GM21786 (cell line): ENCODE results near the gene PLA2G5.

Experiments used
- ATAC-seq: cut with Tn5 transposase; IDR thresholded peaks from one replicate; pipeline ENCODE4 v1.9.1; 2021; ENCODE audit not compliant: unreplicated experiment

The PLA2G5 gene

DNA sequence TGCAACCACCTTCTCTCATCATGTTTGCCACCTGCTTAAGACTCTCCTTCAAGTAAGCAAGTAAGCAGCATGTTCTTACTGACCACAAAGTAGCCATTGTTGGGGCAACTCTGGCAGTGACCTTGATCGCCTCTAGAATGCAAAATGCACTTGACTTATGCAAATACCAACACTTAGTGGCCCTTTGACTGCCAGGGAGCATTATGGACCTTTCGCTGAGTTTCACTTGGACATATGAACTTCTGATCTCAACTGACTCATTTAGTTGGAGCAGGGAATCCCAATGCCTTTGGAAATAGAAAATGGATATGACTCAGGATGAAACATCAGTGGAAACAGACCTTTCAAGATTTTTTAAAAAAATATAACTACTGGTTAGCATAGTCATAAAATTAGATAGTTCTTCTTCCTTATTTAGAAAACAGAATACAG is 6.1 kb upstream of the PLA2G5 start:
- ATAC-seq = no peak

DNA sequence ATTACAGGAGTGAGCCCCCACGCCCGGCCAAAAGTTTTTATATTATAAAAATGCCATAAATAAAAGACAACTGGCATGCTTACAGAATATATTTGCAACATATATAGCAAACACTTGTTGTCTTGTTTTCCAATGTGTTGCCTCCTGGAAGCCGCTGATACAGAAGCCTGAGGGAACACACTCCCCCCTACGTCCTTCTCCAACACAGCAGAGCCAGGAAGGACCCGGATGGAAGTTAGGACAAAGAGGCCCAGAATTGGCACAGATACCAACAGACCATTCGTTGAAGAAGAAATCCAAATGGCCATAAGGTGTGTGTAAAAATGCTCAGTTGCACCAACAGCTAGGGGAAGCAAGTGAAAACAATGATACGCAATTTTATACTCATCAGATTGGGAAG is 1.3 kb upstream of the PLA2G5 start:
- no peak for ATAC-seq

DNA sequence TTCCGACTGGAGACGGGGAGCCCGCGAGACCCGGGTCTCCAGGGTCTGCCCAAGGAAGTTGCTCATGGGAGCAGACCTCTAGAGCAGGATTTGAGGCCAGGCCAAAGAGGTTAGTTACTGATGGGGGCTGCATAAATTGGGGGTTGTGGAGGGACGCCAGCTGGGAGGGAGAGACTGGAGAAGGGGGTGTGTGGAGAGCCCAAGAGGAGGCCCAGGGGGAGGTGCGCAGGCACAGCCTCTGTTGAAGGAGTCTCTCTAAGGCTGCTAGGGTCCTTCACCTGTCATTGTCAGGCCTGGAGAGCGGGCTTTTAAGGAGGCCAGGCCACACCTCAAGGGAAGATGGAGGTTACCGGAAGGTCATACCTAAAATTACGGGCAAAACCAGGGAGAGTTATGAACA is 363 bp downstream of the PLA2G5 start:
- ATAC-seq = no peak

DNA sequence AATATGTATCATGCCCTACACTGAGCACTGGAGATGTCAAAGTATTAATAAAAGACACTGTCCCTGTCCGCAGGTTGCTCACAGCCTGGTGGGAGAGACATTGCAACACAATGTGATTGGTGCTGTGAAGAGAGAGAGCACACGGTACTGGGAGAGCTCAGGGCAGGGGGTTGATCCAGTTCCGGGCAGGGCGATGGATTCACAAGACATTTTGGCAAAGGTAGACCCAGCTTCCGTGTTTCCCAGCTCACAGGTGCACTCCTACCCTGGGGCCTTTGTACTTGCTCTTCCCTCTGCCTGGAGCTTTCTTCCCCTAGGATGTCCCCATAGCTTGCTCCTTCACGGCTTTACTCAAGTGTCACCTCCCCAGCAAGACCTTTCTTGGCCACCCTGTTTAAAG is 1.4 kb downstream of the PLA2G5 start:
- ATAC-seq = no peak

DNA sequence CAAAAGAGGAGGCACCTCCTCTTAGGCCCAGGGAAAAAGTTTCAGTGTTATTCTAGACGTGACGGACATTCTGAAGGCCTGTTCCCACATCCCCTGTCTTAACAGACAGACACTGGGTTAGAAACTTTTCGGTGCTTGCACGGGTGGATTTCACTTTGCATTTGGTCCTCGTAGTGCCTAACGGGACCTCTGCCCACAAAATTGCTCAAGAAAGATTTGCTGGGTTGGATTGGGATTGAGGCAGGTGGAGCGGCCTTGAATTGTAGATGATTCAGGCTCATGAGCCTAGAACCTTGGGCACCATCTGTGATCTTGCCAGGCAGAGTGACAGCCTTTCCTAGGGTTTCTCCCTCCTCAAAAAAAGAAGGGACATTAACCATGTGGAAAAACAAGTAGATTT is 2.8 kb downstream of the PLA2G5 start:
- ATAC-seq = no peak

DNA sequence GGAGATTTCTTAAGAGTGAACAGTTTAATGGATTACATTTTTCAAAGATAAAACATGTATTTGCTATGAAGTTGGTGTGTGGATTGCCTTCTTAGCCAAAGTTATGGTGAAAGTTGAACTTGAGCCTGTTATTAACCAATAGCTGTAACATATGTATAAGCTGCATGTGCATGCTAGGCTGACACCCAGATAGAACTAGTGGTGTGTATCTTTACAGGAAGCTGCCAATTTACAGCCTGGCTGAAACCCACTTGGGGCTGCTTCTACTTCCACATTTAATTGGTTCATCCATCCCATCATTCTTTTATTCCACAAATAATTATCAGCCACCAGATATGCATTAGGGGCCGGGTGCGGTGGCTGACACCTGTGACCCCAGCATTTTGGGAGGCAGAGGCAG is 3.3 kb downstream of the PLA2G5 start:
- no peak for ATAC-seq

DNA sequence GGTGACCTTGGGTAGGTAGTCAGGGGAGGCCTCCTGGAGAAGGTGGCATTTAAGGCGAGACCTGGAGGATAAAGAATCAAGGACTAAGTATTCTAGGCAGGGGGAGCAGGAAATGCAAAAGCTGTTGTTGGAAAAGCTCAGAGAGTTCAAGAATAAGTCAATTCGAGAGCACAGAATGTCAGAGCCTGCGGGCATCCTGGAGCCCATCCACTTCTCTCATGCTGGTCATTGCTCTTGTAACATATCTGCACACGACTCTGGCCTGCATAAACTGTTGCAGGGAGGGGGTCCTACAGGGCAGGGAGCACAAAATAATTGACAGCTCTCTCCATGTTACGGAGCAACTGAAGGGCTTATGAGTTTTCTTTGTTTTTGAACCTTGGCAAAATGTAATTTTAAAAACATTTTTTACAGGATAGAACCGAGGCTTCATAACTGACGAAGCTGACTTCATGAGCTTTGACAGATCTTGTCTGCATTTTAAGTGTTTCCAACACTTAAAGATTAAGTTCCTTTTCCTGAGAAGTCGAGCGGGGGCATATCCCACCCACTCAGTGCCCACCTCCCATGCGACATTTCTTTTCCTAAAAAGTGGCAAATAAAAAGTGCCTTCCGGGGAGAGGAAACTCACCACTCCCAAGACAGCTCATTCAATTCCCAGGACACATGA is 4.2 kb downstream of the PLA2G5 start:
- no peak for ATAC-seq

DNA sequence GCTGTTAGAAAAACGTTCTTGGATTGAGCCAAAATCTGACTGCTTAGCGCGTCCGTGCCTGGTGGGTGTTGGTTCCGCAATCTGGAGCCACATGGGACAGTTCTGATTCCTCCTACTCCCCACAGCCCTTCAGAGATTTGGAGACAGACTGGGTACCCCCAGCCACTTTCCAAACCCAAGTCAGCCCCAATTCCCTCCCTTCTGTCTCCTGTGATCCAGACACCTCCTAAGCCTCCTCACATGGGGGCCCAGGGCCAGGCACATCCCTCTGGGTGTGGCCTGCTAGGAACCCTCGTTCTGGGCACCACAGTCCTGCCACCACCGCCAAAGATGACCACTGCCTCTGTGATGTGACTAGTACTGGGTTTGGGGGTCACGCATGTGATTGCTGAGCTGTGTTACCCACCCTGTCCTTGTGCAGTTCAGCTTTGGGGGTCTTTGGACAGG is 4.8 kb downstream of the PLA2G5 start:
- no peak for ATAC-seq

DNA sequence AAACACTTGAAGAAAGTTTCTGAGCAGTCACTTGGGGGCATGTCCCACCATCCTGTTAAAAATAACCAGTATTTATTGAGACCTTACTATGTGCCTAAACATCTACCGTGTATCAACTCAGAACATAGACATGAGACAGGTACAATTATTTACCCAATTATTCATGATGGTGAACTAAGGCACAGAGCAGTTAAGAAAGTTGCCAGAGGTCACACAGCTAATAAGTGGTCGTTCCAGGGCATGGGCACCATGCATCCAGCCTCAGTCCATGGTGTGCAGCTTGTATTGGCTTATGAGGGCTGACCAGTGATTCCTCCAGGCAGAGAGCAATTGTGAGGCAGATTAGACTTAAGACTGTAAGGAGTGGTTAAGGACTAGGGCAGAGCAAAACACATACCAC is 5.4 kb downstream of the PLA2G5 start:
- no peak for ATAC-seq

DNA sequence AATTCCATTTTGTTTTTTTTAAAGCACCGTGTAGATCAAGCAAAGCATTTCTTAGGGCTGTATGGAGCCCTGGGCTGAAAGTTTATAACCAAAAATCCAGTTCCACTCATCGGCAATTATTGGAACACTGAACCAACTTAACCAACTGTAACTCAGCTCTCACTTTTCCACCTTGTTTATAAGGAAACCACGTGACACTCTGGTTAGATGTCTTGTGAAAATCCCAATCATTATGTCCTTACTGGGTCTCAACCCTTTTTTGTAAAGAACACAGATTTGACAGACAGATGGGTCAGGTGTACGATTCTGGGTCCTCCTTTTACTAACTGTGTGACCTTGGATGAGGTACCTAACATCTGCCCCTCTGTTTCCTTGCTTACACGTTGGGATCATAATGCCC is 6.2 kb downstream of the PLA2G5 start:
- no peak for ATAC-seq

DNA sequence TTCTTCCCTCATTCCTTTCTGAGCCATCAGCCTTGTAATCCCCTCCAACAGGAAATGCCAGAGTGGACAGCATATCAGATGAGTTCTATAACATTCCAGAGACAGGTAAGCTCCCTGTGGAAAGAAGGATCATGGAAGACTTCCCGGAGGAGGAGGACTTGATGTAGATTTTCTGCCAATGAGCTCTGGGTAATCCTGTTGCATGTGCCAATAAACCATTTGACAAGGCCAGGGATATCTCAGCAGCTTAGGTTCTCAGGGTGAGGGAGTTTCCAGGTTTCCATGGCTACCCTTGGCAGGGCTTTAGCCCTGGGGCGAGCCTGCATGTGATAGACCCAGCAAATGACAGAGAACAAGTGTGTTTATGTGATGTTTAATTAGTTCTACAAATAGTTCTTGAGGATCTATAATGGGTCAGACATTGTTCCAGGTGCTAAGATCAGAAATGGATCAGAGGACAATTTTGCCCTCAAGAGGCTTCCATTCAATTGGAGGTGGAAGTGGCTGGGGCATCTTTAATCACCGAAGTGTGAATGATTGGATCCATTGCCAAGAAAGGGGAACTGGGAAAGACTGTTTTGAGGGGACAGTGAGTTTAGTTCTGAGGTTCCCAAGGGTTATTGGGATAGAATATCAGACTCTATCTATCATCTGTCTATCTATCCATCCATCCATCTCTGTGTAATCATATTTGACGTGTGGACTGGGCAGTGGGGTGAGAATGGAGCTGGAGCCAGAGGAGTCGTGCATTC is 6.9 kb downstream of the PLA2G5 start:
- ATAC-seq = no peak

DNA sequence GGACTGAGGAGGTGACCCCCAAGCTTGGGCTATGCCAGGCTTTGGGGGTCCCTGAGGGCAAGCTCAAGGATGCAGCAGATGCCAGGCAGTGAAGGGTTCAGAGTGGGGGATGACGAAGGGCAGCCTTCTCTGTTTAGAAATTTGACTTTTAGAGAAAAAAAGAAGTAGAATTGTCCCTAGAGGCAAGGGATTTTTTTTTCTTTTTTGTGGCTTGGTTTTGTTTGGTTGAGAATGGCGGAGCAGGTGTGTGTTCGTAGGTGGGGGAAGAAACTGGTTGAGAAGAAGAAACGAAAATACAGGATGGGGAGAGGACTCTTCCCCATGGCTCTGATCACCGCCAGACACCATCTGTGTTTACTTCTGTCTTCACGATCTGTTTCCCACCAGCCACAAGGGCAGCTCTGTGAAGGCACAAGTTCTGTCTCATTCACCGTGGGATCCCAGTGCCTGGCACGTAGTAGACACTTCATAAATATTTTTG is 8.2 kb downstream of the PLA2G5 start:
- peak; percentile 65 for ATAC-seq

DNA sequence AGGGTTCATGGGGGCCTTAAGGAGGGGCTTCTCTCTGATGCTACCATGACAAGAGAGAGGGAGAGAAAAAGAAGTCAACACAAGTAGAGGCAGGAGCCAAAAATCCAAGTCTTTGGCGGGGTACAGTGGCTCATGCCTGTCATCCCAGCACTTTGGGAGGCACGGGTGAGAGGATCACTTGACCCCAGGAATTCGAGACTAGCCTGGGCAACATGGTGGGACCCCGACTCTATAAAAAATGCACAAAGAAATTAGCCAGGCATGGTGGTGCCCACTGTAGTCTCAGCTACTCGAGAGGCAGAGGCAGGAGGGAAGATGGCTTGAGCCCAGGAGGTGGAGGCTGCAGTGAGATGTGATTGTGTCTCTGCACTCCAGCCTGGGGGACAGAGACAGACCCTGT is 8.7 kb downstream of the PLA2G5 start:
- ATAC-seq = no peak

DNA sequence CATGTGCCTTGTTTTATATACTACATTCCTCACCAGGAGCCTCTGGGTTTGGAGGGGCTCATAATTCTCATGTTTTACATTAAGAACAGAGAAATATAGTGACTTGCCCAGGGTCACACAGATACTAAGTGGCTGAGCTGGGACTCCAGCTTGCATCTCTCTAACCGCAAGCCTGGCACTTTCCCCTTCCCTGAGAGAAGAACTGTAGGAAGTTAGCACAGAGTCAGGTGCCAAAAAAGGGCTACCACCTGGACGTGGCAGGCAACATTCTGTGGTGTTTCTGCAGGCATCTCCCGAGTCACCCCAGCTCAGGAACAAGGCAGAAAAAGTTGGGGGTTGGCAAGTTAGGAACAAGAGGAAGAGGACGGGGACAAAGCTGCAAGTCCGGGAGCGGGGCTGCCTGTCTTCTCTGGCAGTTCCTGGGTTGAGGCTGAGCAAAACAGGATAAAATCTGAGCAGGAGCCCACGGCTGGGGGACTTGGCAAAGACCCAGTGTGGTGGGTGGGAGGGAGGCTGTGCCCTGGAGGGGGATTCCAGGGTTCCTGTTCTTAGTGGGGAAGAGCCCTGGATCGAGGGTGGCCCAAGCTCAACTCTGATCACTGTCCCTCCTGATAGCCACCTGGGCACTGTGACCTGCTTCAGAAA is 9.8 kb downstream of the PLA2G5 start:
- ATAC-seq = no peak

DNA sequence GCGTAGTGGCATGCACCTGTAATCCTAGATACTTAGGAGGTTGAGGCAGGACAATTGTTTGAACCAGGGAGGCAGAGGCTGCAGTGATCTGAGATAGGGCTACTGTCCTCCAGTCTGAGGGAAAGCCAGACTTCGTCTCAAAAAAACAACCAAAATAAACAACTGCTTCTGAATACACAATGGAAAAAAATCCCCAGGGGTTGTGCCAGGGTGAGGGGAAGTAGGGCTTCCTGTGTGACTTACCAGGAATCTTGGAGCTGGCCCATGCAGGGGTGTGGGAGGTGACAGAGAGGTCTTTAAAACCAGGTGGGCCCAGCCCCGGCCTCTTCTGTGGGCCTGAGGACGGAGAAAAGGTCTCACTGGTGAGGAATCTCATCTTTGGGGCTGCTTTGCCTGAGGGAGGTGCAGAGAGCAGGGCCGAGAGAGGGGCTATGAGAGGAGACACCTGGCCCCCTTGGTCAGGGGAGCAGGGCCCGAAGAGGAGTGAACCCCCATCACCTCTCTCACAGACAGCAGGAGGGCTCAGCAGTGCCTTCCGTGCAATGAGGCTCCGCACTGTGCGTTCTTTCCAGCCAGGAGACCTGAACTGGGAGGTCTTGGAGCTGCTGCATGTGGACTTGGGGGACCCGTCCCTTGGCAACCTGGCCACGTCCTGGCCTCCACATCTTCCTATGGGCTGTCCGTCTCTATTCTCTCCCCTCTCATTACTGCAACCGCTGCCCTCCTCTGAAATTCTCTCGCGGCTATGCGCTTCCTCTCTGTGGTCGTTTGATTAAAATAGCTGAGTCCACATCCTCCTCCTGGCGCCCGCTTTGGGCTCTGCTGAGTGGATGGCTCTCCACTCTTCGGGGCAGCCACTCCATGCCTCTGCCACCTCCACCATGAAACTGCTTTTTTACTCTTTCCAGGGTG is 10.7 kb downstream of the PLA2G5 start:
- ATAC-seq = peak; percentile 62

DNA sequence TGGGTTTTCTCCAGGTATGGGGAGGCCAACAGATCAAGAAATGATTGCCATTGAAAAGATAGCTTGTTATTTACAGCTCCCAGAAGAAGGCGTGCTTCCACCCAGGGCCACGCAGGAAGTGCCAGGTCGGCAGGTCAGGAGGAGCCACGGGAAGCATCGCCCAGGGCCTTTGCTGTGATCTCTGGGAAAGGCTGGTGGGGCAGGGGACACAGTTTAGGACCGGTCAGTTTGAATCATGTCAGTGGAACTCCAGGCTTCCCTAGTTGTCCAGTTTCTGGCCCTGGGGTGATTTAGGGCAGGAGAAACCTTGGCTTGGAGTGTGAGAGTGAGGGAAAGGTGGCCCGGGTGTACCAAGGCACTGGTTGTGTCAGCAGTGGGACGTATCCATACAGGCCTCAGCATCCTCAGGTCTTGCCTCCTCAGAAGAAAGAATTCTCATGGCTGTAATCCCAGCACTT is 11.4 kb downstream of the PLA2G5 start:
- no peak for ATAC-seq

DNA sequence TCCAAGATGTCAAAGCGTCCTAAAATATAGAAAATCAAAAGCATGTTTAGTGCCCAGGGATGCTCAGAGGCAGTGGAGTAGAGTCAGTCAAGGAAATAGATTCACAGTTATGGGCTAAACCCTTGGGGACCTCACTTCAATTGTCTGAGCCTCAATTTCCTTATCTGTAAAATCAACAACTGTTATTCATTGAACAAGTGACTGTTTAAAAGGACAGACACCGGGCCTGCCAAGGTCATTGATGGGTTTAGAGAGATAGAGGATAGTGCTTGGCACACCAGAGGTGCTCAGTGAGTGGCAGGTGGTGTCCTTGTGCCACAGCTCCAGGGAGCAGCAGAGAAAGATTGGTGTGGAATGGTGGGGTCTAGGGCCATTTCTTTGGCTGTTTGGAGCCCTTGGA is 12.8 kb downstream of the PLA2G5 start:
- no peak for ATAC-seq

DNA sequence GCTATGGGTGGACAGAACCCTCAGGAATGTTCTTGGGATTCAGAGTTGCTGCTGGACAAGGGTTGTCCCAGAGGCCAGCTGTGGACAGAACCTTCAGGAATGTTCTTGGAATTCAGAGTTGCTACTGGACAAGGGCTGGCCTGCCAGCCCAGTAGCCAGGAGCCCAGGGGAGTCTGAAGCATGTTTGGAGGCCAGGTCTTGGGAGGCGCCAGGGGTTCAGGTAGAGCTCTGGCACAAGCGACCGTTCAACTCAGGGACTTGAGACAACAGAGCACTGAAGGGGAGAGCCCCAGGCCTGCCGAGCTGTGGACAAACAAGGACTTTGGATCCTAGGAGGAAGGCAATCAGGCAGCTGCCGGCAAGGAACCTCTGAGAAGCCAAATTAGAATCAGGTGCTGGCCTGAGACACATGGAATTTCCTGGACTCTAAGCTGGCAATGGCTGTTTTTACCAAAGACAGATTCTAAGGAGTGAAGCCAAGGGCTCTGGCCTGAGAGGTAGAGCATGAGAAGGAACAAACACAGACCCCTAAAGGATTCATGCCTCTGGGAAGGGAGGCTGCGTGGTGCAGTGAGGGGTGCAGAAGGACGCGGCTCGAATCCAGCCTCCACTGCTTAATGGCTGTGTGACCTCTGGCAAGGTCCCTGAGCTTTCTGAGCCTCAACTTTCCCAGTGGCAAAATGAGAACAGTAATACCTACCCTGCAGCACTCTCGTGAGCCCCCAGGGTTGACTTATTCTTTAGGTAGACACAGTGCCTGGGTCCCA is 13.4 kb downstream of the PLA2G5 start:
- ATAC-seq = no peak

DNA sequence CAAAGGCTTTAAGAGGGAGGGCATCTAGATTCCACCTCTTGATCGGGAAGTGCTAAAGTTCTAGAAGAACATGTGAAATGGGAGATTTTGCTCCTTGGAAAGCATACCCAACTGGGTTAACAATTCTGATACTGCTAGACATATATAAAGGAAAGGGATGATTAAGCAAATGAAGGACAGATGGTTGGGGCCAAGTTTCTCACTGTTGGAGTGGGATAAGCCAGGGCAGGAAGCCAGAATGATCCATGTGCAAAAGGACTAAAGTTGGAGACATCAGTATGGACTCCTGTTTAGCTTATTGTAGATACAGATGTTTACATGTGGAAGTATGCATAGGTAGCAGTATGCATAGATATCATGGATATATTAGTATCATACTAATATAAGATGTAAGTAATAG is 16.8 kb downstream of the PLA2G5 start:
- ATAC-seq = no peak

DNA sequence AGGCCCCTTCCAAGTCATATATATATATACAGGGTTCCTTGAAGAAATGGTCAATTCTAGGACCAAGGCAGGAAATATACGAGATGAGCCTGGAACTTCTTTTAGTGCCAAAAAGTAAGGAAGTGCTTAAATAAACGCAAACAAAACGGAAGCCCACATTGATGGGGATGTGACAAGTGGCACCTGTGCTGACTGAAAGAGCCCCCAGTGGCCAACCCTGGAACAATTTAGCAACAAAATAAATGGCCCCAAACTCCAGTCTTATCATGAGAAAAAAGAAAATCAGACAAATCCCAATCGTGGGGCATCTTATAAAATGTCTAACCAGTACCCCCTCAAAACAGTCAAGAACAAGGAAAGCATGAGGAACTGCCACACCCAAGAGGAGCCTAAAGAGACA is 17.7 kb downstream of the PLA2G5 start:
- ATAC-seq = no peak
